Nephron progenitor cell (in vitro differentiated cells): ENCODE data around the gene TUBG1.

ENCODE experiments used
- DNase-seq: peaks from one replicate; pipeline ENCODE4 v3.0.0; 2021
- H3K27ac Mint-ChIP-seq: 2 replicates; pipeline ENCODE4 v1.8.0; 2021; ENCODE audit warnings: mild to moderate bottlenecking, moderate library complexity, mixed read lengths
- H3K27me3 Mint-ChIP-seq: 2 replicates; pipeline ENCODE4 v1.8.0; 2021; ENCODE audit warnings: mild to moderate bottlenecking, low read depth, mixed read lengths; ENCODE audit not compliant: poor library complexity
- H3K36me3 Mint-ChIP-seq: 2 replicates; pipeline ENCODE4 v1.8.0; 2021; ENCODE audit warnings: low read depth, mixed read lengths
- H3K4me1 Mint-ChIP-seq: 2 replicates; pipeline ENCODE4 v1.8.0; 2021; ENCODE audit warnings: mixed read lengths
- H3K4me3 Mint-ChIP-seq: 2 replicates; pipeline ENCODE4 v1.8.0; 2021; ENCODE audit warnings: mild to moderate bottlenecking, moderate library complexity, mixed read lengths
- H3K9me3 Mint-ChIP-seq: 2 replicates; pipeline ENCODE4 v1.8.0; 2021; ENCODE audit warnings: mild to moderate bottlenecking, moderate library complexity, mixed read lengths
- CTCF ChIP-seq: fragments of 200-600 bp; sonication (generic); IDR thresholded peaks from 2 replicates; pipeline ENCODE4 v1.5.0; 2021; ENCODE audit warnings: antibody characterized with exemption

TUBG1 gene

GRCh38 chr17:42584880-42585279, 24.6 kb upstream of the TUBG1 start:
- TF ChIP-seq CTCF: no peak
- no peaks in the 10 kb centered on the region for H3K9me3 Mint-ChIP-seq
- no peak for DNase-seq
- no peak overlapping the region for H3K4me3 Mint-ChIP-seq
- H3K4me1 Mint-ChIP-seq: peaks cover under 1% of the 10 kb centered on the region
- H3K27me3 Mint-ChIP-seq: no peaks in the 10 kb centered on the region
- no peak overlapping the region for H3K27ac Mint-ChIP-seq
- H3K36me3 Mint-ChIP-seq: peaks cover 40% of the 10 kb centered on the region

GRCh38 chr17:42585353-42585752, 24.1 kb upstream of the TUBG1 start:
- H3K9me3 Mint-ChIP-seq: no peaks in the 10 kb centered on the region
- no peak overlapping the region for H3K27ac Mint-ChIP-seq
- no peak for TF ChIP-seq CTCF
- no peak overlapping the region for H3K4me3 Mint-ChIP-seq
- H3K27me3 Mint-ChIP-seq: no peaks in the 10 kb centered on the region
- H3K4me1 Mint-ChIP-seq: no peaks in the 10 kb centered on the region
- DNase-seq: no peak
- H3K36me3 Mint-ChIP-seq: peaks cover 44% of the 10 kb centered on the region

- no peak for DNase-seq
- Mint-ChIP-seq H3K36me3 (peaks cover 53% of the 10 kb centered on the region), H3K27ac (peak overlapping the region; percentile 39), H3K4me1 (no peaks in the 10 kb centered on the region), H3K4me3 (no peak overlapping the region), H3K27me3 (no peaks in the 10 kb centered on the region), H3K9me3 (no peaks in the 10 kb centered on the region)
- no peak for TF ChIP-seq CTCF
Measured at GRCh38 chr17:42586514-42587230, 22.8 kb upstream of the TUBG1 start.

GRCh38 chr17:42590886-42591285, 18.6 kb upstream of the TUBG1 start:
- Mint-ChIP-seq H3K9me3 (no peaks in the 10 kb centered on the region), H3K36me3 (peaks cover 47% of the 10 kb centered on the region), H3K4me3 (no peak overlapping the region), H3K27ac (no peak overlapping the region), H3K4me1 (no peaks in the 10 kb centered on the region), H3K27me3 (no peaks in the 10 kb centered on the region)
- no peak for DNase-seq
- TF ChIP-seq CTCF: no peak

- Mint-ChIP-seq H3K4me3 (no peak overlapping the region), H3K4me1 (no peaks in the 10 kb centered on the region), H3K9me3 (no peaks in the 10 kb centered on the region), H3K27me3 (no peaks in the 10 kb centered on the region), H3K27ac (no peak overlapping the region), H3K36me3 (peaks cover 50% of the 10 kb centered on the region)
- DNase-seq: no peak
- no peak for TF ChIP-seq CTCF
Measured at GRCh38 chr17:42591411-42591810, 18.1 kb upstream of the TUBG1 start.

- Mint-ChIP-seq H3K27ac (no peak overlapping the region), H3K9me3 (no peaks in the 10 kb centered on the region), H3K4me3 (no peak overlapping the region), H3K27me3 (no peaks in the 10 kb centered on the region), H3K4me1 (peaks cover 5% of the 10 kb centered on the region), H3K36me3 (peaks cover 26% of the 10 kb centered on the region)
- no peak for DNase-seq
- TF ChIP-seq CTCF: no peak
Measured at GRCh38 chr17:42596386-42596785, 13.1 kb upstream of the TUBG1 start.
